ENCODE data around the gene ZFHX3.

DNA sequence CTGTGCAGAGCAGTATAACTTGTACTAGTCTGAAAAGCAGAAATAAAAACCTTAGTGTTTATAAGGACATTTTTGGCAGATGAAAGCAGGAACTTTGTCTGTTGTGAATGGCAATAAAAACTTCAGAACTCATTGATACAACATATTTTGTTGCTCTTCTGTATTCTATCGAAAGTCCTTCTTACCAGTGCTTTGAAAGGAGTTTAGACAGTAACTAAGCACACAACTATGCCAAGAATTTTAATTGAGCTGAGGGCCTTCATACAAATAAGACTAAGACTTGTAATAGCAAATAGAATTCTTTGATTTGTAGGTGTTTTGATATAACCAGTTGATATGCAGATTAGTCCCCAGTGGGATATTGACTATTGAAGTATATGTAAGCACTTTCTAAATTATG, 308.4 kb downstream of the ZFHX3 start:
- TF ChIP-seq SP1 (IDR thresholded peaks at IDR 0.05) (no peak), SUZ12 (IDR thresholded peaks at IDR 0.05) (no peak), LEF1 (IDR thresholded peaks at IDR 0.05; ENCODE audit: borderline replicate concordance) (no peak), HDGF (IDR thresholded peaks at IDR 0.05; ENCODE audit: borderline replicate concordance) (no peak), ELF4 (IDR thresholded peaks at IDR 0.05) (no peak), ZNF384 (IDR thresholded peaks at IDR 0.05) (no peak), CTBP1 (IDR thresholded peaks at IDR 0.05; ENCODE audit: borderline replicate concordance) (no peak), BHLHE40 (IDR thresholded peaks at IDR 0.05; ENCODE audit: borderline replicate concordance) (no peak), NFRKB (IDR thresholded peaks at IDR 0.05) (no peak), TARDBP (IDR thresholded peaks at IDR 0.05) (no peak), FOXA1 (IDR thresholded peaks at IDR 0.05) (no peak), FOXM1 (IDR thresholded peaks at IDR 0.05; ENCODE audit: borderline replicate concordance) (no peak)
- TF ChIP-seq, protein P1, sequence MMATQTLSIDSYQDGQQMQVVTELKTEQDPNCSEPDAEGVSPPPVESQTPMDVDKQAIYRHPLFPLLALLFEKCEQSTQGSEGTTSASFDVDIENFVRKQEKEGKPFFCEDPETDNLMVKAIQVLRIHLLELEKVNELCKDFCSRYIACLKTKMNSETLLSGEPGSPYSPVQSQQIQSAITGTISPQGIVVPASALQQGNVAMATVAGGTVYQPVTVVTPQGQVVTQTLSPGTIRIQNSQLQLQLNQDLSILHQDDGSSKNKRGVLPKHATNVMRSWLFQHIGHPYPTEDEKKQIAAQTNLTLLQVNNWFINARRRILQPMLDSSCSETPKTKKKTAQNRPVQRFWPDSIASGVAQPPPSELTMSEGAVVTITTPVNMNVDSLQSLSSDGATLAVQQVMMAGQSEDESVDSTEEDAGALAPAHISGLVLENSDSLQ (IDR thresholded peaks at IDR 0.05) = no peak
